HG03558 (cell line): ENCODE measurements around the gene NUP210L.

Experiments used
- ATAC-seq: cut with Tn5 transposase; IDR thresholded peaks from one replicate; pipeline ENCODE4 v1.9.1; 2021; ENCODE audit warnings: moderate number of reproducible peaks; ENCODE audit not compliant: unreplicated experiment; ENCODE audit errors: extremely low read depth

The NUP210L gene

GRCh38 chr1:153970346-153970745 is 184.5 kb downstream of the NUP210L start:
- no peak for ATAC-seq

- ATAC-seq: no peak
These were observed 185.9 kb downstream of the NUP210L start for GRCh38 chr1:153968972-153969371.

GRCh38 chr1:153968408-153968807 is 186.5 kb downstream of the NUP210L start:
- no peak for ATAC-seq

- ATAC-seq: no peak
These were observed 186.9 kb downstream of the NUP210L start for GRCh38 chr1:153968000-153968363.

GRCh38 chr1:153967107-153967999 is 187.5 kb downstream of the NUP210L start, which contains the start of gene CREB3L4:
Gene CREB3L4 (plus strand): TSS chr1:153967902. CDS start chr1:153968526, 624 bp downstream.
- peak; percentile 61 for ATAC-seq

- no peak for ATAC-seq
These were observed 191.0 kb downstream of the NUP210L start for GRCh38 chr1:153963850-153964331.

GRCh38 chr1:153963030-153963849 is 191.6 kb downstream of the NUP210L start, which contains the start of gene SLC39A1:
Gene SLC39A1 (minus strand): TSS chr1:153963537. CDS start chr1:153962715, 822 bp downstream.
- no peak for ATAC-seq

GRCh38 chr1:153962088-153963029 is 192.5 kb downstream of the NUP210L start:
- no peak for ATAC-seq

GRCh38 chr1:153961421-153961820 is 193.5 kb downstream of the NUP210L start:
- ATAC-seq: no peak

GRCh38 chr1:153960206-153960605 is 194.7 kb downstream of the NUP210L start:
- ATAC-seq: no peak

- no peak for ATAC-seq
These were observed 195.4 kb downstream of the NUP210L start for GRCh38 chr1:153959454-153959853.

- ATAC-seq: no peak
These were observed 196.0 kb downstream of the NUP210L start for GRCh38 chr1:153958961-153959260.

GRCh38 chr1:153958111-153958960 is 196.5 kb downstream of the NUP210L start, which contains the start of gene CRTC2:
Gene CRTC2 (minus strand): TSS chr1:153958612. CDS start chr1:153958497, 115 bp downstream.
- ATAC-seq: peak; percentile 37

- ATAC-seq: no peak
These were observed 197.1 kb downstream of the NUP210L start for GRCh38 chr1:153957744-153958110.

GRCh38 chr1:153956997-153957715 is 197.7 kb downstream of the NUP210L start:
- no peak for ATAC-seq

- ATAC-seq: no peak
These were observed 200.0 kb downstream of the NUP210L start for GRCh38 chr1:153954826-153955225.

- no peak for ATAC-seq
These were observed 201.0 kb downstream of the NUP210L start for GRCh38 chr1:153953859-153954365.

- no peak for ATAC-seq
These were observed 203.1 kb downstream of the NUP210L start for GRCh38 chr1:153951801-153952200.
